T-cell (primary cell): ENCODE measurements around the gene KCNK16. TPM values are rescaled to one million over a fixed set of nuclear protein-coding genes. Genes with fewer than 3 reads are reported as not detected.

Experiments
- ATAC-seq, 4 experiments: fragments of 200-7000 bp in 3 of 4; fragments of 150-1000 bp in 1 of 4; cut with Tn5 transposase; replicated peaks in 1 of 4; 1 replicate in 3 of 4; 2 replicates in 1 of 4; pipeline ENCODE4 v1.10.0; 2021; ENCODE audit warnings: moderate library complexity in 3 of 4, mild to moderate bottlenecking in 2 of 4, moderate number of reproducible peaks in 1 of 4
- CTCF ChIA-PET, 2 donors: fragments of 300-600 bp; sonication (Branson Sonifier 250); formaldehyde crosslinking; loops; one replicate each; lab custom pipeline; 2022; ENCODE audit warnings: antibody characterized with exemption in 2 of 2; lab: Charles Lee
- POLR2A ChIA-PET, 2 donors: fragments of 300-600 bp; sonication (Branson Sonifier 250); formaldehyde crosslinking; loops; one replicate each; lab custom pipeline; 2022; ENCODE audit warnings: antibody characterized with exemption in 2 of 2; lab: Charles Lee
- DNase-seq, 35 experiments: peaks; one replicate each; pipeline versions ENCODE4 v3.0.0 to v3.0.0-alpha.2; 2013 to 2023
- H3K27ac ChIP-seq: one replicate; pipeline ENCODE4 v1.5.1; 2013; ENCODE audit warnings: low read length
- H3K27me3 ChIP-seq, 2 experiments: replicated peaks in 1 of 2; 1 replicate in 1 of 2; 2 replicates in 1 of 2; pipeline versions ENCODE4 v1.6.1 to v1.7.0; 2013; ENCODE audit warnings: low read length in 1 of 2, mixed read lengths in 1 of 2; ENCODE audit not compliant: control insufficient read depth in 2 of 2, insufficient read depth in 2 of 2; ENCODE audit errors: extremely low read depth in 1 of 2
- H3K36me3 ChIP-seq, 2 donors: 1 replicate in 1 of 2; 2 replicates in 1 of 2; pipeline versions ENCODE4 v1.6.1 to v1.7.0; 2013; ENCODE audit warnings: low read length in 1 of 2; ENCODE audit not compliant: control insufficient read depth in 2 of 2, insufficient read depth in 1 of 2; ENCODE audit errors: extremely low read depth in 1 of 2
- H3K4me1 ChIP-seq, 2 experiments: 1 replicate in 1 of 2; 2 replicates in 1 of 2; pipeline versions ENCODE4 v1.6.1 to v1.7.0; 2013; ENCODE audit warnings: low read length in 2 of 2, mixed read lengths in 1 of 2; ENCODE audit not compliant: insufficient read depth in 2 of 2, control insufficient read depth in 1 of 2; ENCODE audit errors: extremely low read depth in 1 of 2
- H3K4me3 ChIP-seq, 2 donors: 1 replicate in 1 of 2; 2 replicates in 1 of 2; pipeline versions ENCODE4 v1.5.1 to v1.7.0; 2013; ENCODE audit warnings: mild to moderate bottlenecking in 2 of 2, low read length in 1 of 2, moderate library complexity in 1 of 2; ENCODE audit not compliant: control insufficient read depth in 1 of 2; ENCODE audit errors: extremely low read depth in 1 of 2
- H3K9me3 ChIP-seq: 2 replicates; pipeline ENCODE4 v1.7.0; 2013
- H3K27ac Mint-ChIP-seq, 2 donors: one replicate each; pipeline ENCODE4 v1.8.0; 2020 to 2021; ENCODE audit warnings: mild to moderate bottlenecking in 2 of 2, mixed read lengths in 2 of 2
- H3K27me3 Mint-ChIP-seq, 2 donors: one replicate each; pipeline ENCODE4 v1.8.0; 2021 to 2022; ENCODE audit warnings: mixed read lengths in 2 of 2
- H3K36me3 Mint-ChIP-seq: one replicate; pipeline ENCODE4 v1.8.0; 2021; ENCODE audit warnings: mixed read lengths
- H3K4me1 Mint-ChIP-seq, 3 donors: one replicate each; pipeline ENCODE4 v1.8.0; 2020 to 2022; ENCODE audit warnings: mixed read lengths in 3 of 3, mild to moderate bottlenecking in 1 of 3
- H3K4me3 Mint-ChIP-seq, 3 donors: one replicate each; pipeline ENCODE4 v1.8.0; 2020 to 2022; ENCODE audit warnings: mild to moderate bottlenecking in 3 of 3, mixed read lengths in 3 of 3, moderate library complexity in 3 of 3
- H3K9me3 Mint-ChIP-seq, 3 donors: one replicate each; pipeline ENCODE4 v1.8.0; 2020 to 2022; ENCODE audit warnings: mixed read lengths in 3 of 3
- WGBS: methylation state at CpG from one replicate; pipeline ENCODE4 v1.1.5; 2013; ENCODE audit warnings: missing lambda C conversion rate; ENCODE audit not compliant: insufficient coverage; 5-methylcytosine and 5-hydroxymethylcytosine counted together
- total RNA-seq, 35 experiments: library from RNA in 6 of 35; stranded (reverse) in 6 of 35; fragments of 120-200 nt in 1 of 35; gene quantifications; one replicate each; pipeline versions ENCODE4 v1.2.1 to v1.2.4 and lab custom pipeline; 2013 to 2026

KCNK16 gene
- total RNA-seq, 5 donors from 2014 or later (not counting 1 experiment from before 2014, with no cell fraction given): not detected

DNA sequence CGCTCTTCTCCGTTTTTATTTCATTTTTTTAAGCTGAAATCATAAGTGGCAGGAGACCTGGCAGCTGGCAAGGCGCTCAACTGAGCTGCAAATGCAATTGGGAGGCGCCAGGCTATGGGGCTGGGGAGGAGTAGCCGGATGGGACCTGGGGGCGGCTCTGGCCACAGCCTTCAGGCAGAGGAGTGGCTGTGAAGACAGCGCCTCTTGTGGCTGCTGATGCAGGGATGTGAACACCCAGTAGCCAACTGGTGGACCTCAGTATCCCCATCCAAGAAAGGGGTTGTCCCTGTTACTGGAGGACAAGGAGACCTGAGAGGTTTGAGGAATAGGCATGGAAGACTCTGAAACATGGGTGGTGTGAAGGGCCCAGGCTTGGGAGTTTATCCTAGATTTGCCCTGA, 20.9 kb downstream of the KCNK16 start:
- Histone ChIP-seq H3K36me3 (no peaks in the 10 kb centered on the region), H3K4me1 (peaks cover 0 to 9% of the 10 kb centered on the region in 2 experiments), H3K27ac (no peak overlapping the region), H3K27me3 (peaks cover 0 to 19% of the 10 kb centered on the region in 2 experiments), H3K4me3 (no peak overlapping the region), H3K9me3 (no peaks in the 10 kb centered on the region)
- no peaks in the 10 kb centered on the region for H3K9me3 Mint-ChIP-seq
- no peak overlapping the region for H3K27ac Mint-ChIP-seq
- H3K4me3 Mint-ChIP-seq: no peak overlapping the region
- H3K36me3 Mint-ChIP-seq: no peaks in the 10 kb centered on the region
- peaks cover 0 to 8% of the 10 kb centered on the region in 2 donors for H3K27me3 Mint-ChIP-seq
- ATAC-seq (no peak), DNase-seq (no peak)
- no CpG with 5 or more reads among the region's 7 CpGs for WGBS
- peaks cover 4 to 9% (median 5%) of the 10 kb centered on the region in 3 donors for H3K4me1 Mint-ChIP-seq
- ChIA-PET POLR2A (interaction anchor here in 1 of 2 donors (0.6 kb wide), 1 partner anchor 81 kb away, joined by 3 read pairs; no protein-coding TSS in a partner anchor), CTCF (interaction anchor here (0.6 to 2.5 kb wide), 5 partner anchors 69 to 429 kb away, joined by 3 to 11 read pairs (median 3); no protein-coding TSS in a partner anchor)

DNA sequence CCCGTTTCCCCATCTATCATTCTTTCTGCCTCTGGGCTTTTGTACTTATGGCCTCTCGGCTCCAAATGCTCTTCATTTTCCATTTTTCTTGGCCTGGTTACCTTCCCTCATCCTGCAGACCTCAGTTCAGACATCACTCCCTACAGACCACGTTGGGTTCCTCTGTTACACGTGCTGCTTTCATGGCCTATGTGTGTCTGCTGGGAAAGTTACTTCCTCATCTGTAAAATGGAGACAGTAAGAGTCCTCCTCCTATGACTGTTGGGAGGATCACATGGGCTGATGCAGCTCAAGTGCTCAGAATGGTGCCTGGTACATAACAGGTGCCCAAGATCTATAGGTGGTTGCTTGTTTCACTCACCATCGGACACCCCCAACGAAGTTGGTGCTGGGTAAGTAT, 21.8 kb downstream of the KCNK16 start:
- ChIA-PET CTCF (no interaction called here), POLR2A (no interaction called here)
- no peak overlapping the region for H3K4me3 ChIP-seq
- ATAC-seq (no peak), DNase-seq (no peak)
- no peaks in the 10 kb centered on the region for H3K9me3 ChIP-seq
- H3K36me3 ChIP-seq: no peaks in the 10 kb centered on the region
- no peaks in the 10 kb centered on the region for H3K36me3 Mint-ChIP-seq
- peaks cover 0 to 9% of the 10 kb centered on the region in 2 experiments for H3K4me1 ChIP-seq
- peaks cover 4 to 9% (median 5%) of the 10 kb centered on the region in 3 donors for H3K4me1 Mint-ChIP-seq
- whole genome bisulfite sequencing: 75% methylated on average over 1 of the region's 6 CpGs
- no peak overlapping the region for H3K4me3 Mint-ChIP-seq
- H3K27me3 ChIP-seq: peaks cover 0 to 23% of the 10 kb centered on the region in 2 experiments
- peaks cover 0 to 8% of the 10 kb centered on the region in 2 donors for H3K27me3 Mint-ChIP-seq
- H3K9me3 Mint-ChIP-seq: no peaks in the 10 kb centered on the region
- no peak overlapping the region for H3K27ac Mint-ChIP-seq
- no peak overlapping the region for H3K27ac ChIP-seq

- 75% methylated on average over 10 of the region's 10 CpGs for WGBS
- H3K4me3 Mint-ChIP-seq: no peak overlapping the region
- POLR2A ChIA-PET: no interaction called here
- DNase-seq (no peak), ATAC-seq (no peak)
- CTCF ChIA-PET: no interaction called here
- no peaks in the 10 kb centered on the region for H3K36me3 ChIP-seq
- peaks cover 3 to 7% (median 4%) of the 10 kb centered on the region in 3 donors for H3K4me1 Mint-ChIP-seq
- H3K27ac Mint-ChIP-seq: no peak overlapping the region
- no peaks in the 10 kb centered on the region for H3K9me3 ChIP-seq
- no peak overlapping the region for H3K4me3 ChIP-seq
- peaks cover 0 to 6% of the 10 kb centered on the region in 2 experiments for H3K4me1 ChIP-seq
- no peak overlapping the region for H3K27ac ChIP-seq
- H3K36me3 Mint-ChIP-seq: no peaks in the 10 kb centered on the region
- H3K27me3 Mint-ChIP-seq: peaks cover 0 to 8% of the 10 kb centered on the region in 2 donors
- no peaks in the 10 kb centered on the region for H3K9me3 Mint-ChIP-seq
- peaks cover 0 to 33% of the 10 kb centered on the region in 2 experiments for H3K27me3 ChIP-seq
Measured at GRCh38 chr6:39298061-39298460, 24.4 kb downstream of the KCNK16 start.

GRCh38 chr6:39296745-39297640, 25.5 kb downstream of the KCNK16 start:
- Mint-ChIP-seq H3K27me3 (peaks cover 0 to 12% of the 10 kb centered on the region in 2 donors), H3K36me3 (no peaks in the 10 kb centered on the region), H3K27ac (no peak overlapping the region), H3K9me3 (no peaks in the 10 kb centered on the region), H3K4me1 (no peaks in the 10 kb centered on the region), H3K4me3 (no peak overlapping the region)
- DNase-seq: no peak
- Histone ChIP-seq H3K27ac (no peak overlapping the region), H3K4me3 (no peak overlapping the region), H3K9me3 (no peaks in the 10 kb centered on the region), H3K36me3 (no peaks in the 10 kb centered on the region), H3K27me3 (peaks cover 0 to 33% of the 10 kb centered on the region in 2 experiments), H3K4me1 (no peaks in the 10 kb centered on the region)
- CTCF ChIA-PET: interaction anchor here in 1 of 2 donors (0.6 kb wide), 1 partner anchor 9 kb away, joined by 6 read pairs; no protein-coding TSS in a partner anchor
- ATAC-seq: no peak
- POLR2A ChIA-PET: no interaction called here
- 83% methylated on average over 18 of the region's 18 CpGs for WGBS

- Histone ChIP-seq H3K27ac (no peak overlapping the region), H3K27me3 (peaks cover 0 to 25% of the 10 kb centered on the region in 2 experiments), H3K4me1 (no peaks in the 10 kb centered on the region), H3K9me3 (no peaks in the 10 kb centered on the region), H3K4me3 (no peak overlapping the region), H3K36me3 (no peaks in the 10 kb centered on the region)
- peaks cover 0 to 8% of the 10 kb centered on the region in 2 donors for H3K27me3 Mint-ChIP-seq
- no peaks in the 10 kb centered on the region for H3K9me3 Mint-ChIP-seq
- ChIA-PET CTCF (no interaction called here), POLR2A (no interaction called here)
- no peaks in the 10 kb centered on the region for H3K36me3 Mint-ChIP-seq
- H3K4me1 Mint-ChIP-seq: no peaks in the 10 kb centered on the region
- ATAC-seq (no peak), DNase-seq (no peak)
- H3K4me3 Mint-ChIP-seq: no peak overlapping the region
- H3K27ac Mint-ChIP-seq: no peak overlapping the region
- 97% methylated on average over 5 of the region's 5 CpGs for WGBS
Measured at GRCh38 chr6:39295611-39296011, 26.9 kb downstream of the KCNK16 start.

GRCh38 chr6:39294899-39295298, 27.6 kb downstream of the KCNK16 start:
- ChIA-PET POLR2A (no interaction called here), CTCF (interaction anchor here in 1 of 2 donors (0.7 kb wide), 1 partner anchor 127 kb away, joined by 3 read pairs; no protein-coding TSS in a partner anchor)
- H3K27me3 Mint-ChIP-seq: peaks cover 0 to 8% of the 10 kb centered on the region in 2 donors
- H3K27ac Mint-ChIP-seq: no peak overlapping the region
- DNase-seq (no peak), ATAC-seq (no peak)
- H3K27ac ChIP-seq: no peak overlapping the region
- no peaks in the 10 kb centered on the region for H3K4me1 Mint-ChIP-seq
- no peaks in the 10 kb centered on the region for H3K9me3 Mint-ChIP-seq
- H3K36me3 Mint-ChIP-seq: no peaks in the 10 kb centered on the region
- H3K4me1 ChIP-seq: no peaks in the 10 kb centered on the region
- no peak overlapping the region for H3K4me3 Mint-ChIP-seq
- no peaks in the 10 kb centered on the region for H3K36me3 ChIP-seq
- H3K4me3 ChIP-seq: no peak overlapping the region
- H3K9me3 ChIP-seq: no peaks in the 10 kb centered on the region
- no CpG with 5 or more reads among the region's 1 CpG for WGBS
- H3K27me3 ChIP-seq: peaks cover 0 to 24% of the 10 kb centered on the region in 2 experiments
